ENCODE data around the gene NINJ2. TPM values are rescaled to one million over a fixed set of nuclear protein-coding genes. Genes with fewer than 3 reads are reported as not detected.
"Not testable (repeated sequence)": the region's sequence is repeated elsewhere in the genome, so short reads cannot be mapped to it uniquely, and the experiment has no call there.

NINJ2 gene
- total RNA-seq, 2 experiments from 2014 or later = 1.1 to 3.4 TPM

DNA sequence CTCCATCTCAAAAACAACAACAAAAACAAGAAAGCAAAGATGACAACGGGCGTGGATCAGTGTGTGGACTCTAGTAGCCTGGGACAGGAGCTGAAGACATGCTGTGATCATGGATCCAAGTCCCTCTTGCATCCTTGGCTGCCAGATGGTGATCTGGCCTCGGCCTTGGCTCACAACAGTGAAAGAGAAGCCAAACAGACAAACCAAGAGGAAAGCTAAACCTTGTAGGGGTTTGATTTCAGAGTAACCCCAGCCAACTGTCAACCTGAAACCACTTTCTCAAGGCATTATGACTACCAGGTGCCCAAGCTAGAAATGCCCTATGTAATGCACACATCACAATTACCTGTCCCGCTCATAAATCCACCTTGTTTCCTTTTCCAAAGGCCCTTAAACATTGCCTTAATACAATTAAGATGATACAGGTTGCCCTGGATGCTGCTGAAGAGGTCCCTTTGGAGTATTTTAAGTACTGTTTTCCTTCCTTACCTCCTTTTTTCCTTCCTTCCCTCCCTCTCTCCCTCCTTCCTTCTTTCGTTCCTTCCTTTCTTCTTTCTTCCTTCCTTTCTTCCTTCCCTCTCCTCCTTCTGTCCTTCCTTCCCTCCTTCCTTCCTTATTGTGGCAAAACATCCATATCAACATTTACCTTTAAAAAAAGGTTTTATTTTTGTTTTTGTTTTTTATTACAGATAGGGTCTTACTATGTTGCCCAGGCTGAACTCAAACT lies 41.4 kb upstream of the NINJ2 start:
- intact Hi-C loops (cut with DNase I, micrococcal nuclease) = no loop called here
- H3K4me1 Mint-ChIP-seq (ENCODE audit: low read depth) = peaks cover 16% of the 10 kb centered on the region
- Histone ChIP-seq H3K27ac (ENCODE audit: low read depth in 1 of 2, low read length in 2 of 2) (no peak overlapping the region), H3K4me1 (ENCODE audit: insufficient read depth, low read length) (peaks cover 3% of the 10 kb centered on the region), H3K4me3 (ENCODE audit: low read length) (no peak overlapping the region), H3K27me3 (ENCODE audit: control insufficient read depth in 1 of 2, insufficient read depth in 2 of 2, low read length in 2 of 2) (no peaks in the 10 kb centered on the region), H3K9me3 (ENCODE audit: control insufficient read depth in 1 of 2, insufficient read depth in 1 of 2, low read length in 2 of 2) (no peaks in the 10 kb centered on the region), H3K36me3 (ENCODE audit: insufficient read depth, low read length) (no peaks in the 10 kb centered on the region)
- ChIA-PET POLR2A (interaction anchor here (0.9 to 1.3 kb wide), 2 partner anchors 19 to 48 kb away, joined by 3 to 4 read pairs; partner anchors contain the start of gene WNK1), CTCF (no interaction called here)
- TF ChIP-seq, protein P1, sequence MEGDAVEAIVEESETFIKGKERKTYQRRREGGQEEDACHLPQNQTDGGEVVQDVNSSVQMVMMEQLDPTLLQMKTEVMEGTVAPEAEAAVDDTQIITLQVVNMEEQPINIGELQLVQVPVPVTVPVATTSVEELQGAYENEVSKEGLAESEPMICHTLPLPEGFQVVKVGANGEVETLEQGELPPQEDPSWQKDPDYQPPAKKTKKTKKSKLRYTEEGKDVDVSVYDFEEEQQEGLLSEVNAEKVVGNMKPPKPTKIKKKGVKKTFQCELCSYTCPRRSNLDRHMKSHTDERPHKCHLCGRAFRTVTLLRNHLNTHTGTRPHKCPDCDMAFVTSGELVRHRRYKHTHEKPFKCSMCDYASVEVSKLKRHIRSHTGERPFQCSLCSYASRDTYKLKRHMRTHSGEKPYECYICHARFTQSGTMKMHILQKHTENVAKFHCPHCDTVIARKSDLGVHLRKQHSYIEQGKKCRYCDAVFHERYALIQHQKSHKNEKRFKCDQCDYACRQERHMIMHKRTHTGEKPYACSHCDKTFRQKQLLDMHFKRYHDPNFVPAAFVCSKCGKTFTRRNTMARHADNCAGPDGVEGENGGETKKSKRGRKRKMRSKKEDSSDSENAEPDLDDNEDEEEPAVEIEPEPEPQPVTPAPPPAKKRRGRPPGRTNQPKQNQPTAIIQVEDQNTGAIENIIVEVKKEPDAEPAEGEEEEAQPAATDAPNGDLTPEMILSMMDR (IDR thresholded peaks at IDR 0.05) = no peak
- H3K9me3 Mint-ChIP-seq = no peaks in the 10 kb centered on the region
- DNase-seq (no peak), ATAC-seq (ENCODE audit: poor library complexity) (no peak)
- no peak overlapping the region for H3K4me3 Mint-ChIP-seq
- no peak overlapping the region for H3K27ac Mint-ChIP-seq
- no peaks in the 10 kb centered on the region for H3K36me3 Mint-ChIP-seq (ENCODE audit: low read depth)
- H3K27me3 Mint-ChIP-seq = no peaks in the 10 kb centered on the region

DNA sequence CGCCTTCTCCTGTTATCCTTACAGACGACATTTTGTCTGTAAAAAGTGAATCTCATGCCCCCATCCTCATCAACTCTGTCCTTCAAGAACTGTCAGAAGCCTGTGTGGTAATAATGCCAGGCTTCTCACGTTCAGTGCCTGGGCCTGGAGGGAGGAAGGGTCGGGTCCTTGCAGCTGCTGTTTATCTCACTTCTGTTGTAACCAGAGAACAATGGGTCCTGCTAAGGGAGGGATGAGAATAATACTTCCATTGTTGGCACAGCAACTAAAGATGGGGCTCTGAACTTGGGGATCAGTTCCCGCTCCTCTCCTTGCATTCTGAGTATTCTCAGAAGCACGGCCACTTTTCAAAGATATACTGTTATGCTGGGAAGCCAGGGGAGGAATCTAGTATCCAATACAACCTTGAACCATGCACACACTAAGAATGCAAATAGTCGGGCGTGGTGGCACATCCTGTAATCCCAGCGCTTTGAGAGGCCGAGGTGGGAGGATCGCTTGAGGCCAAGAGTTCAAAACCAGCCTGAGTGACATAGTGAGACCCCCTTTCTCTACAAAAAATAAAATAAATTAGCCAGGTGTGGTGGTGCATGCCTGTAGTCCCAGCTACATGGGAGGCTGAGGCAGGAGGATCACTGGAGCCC lies 38.8 kb upstream of the NINJ2 start:
- Mint-ChIP-seq H3K27ac (no peak overlapping the region), H3K36me3 (ENCODE audit: low read depth) (no peaks in the 10 kb centered on the region), H3K4me1 (ENCODE audit: low read depth) (peaks cover 32% of the 10 kb centered on the region), H3K27me3 (no peaks in the 10 kb centered on the region), H3K9me3 (no peaks in the 10 kb centered on the region), H3K4me3 (no peak overlapping the region)
- intact Hi-C loops (cut with DNase I, micrococcal nuclease) = no loop called here
- ChIA-PET CTCF (no interaction called here), POLR2A (no interaction called here)
- TF ChIP-seq, protein P1 (IDR thresholded peaks at IDR 0.05) = no peak
- ATAC-seq (ENCODE audit: poor library complexity) (no peak), DNase-seq (no peak)
- H3K36me3 ChIP-seq (ENCODE audit: insufficient read depth, low read length) = no peaks in the 10 kb centered on the region
- H3K4me1 ChIP-seq (ENCODE audit: insufficient read depth, low read length) = peaks cover 9% of the 10 kb centered on the region
- H3K27ac ChIP-seq (ENCODE audit: low read depth in 1 of 2, low read length in 2 of 2) = no peak overlapping the region
- H3K4me3 ChIP-seq (ENCODE audit: low read length) = no peak overlapping the region
- H3K27me3 ChIP-seq (ENCODE audit: control insufficient read depth in 1 of 2, insufficient read depth in 2 of 2, low read length in 2 of 2) = no peaks in the 10 kb centered on the region
- peaks cover 8 to 10% of the 10 kb centered on the region in 2 experiments for H3K9me3 ChIP-seq (ENCODE audit: control insufficient read depth in 1 of 2, insufficient read depth in 1 of 2, low read length in 2 of 2)

DNA sequence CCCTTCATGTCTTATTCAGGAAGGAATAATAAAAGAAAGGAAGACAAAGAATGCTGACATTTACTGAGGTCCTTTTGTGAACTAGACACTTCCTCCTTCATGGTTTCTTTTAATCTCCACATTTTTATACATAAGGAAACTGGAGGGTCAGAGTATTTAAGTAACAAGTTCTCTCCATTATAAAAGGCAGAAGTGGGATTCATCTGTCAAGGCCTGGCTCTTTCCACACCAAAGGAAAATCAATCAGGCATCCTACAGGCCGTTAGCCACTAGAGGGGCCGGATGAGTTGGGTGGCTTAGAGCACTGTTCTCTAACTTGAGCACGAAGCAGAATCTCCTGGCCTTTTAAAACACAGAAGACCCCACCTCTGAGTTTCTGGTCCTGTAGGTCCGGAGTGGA lies 36.8 kb upstream of the NINJ2 start:
- intact Hi-C loops (cut with DNase I, micrococcal nuclease) = no loop called here
- peaks cover 49% of the 10 kb centered on the region for H3K4me1 Mint-ChIP-seq (ENCODE audit: low read depth)
- Histone ChIP-seq H3K36me3 (ENCODE audit: insufficient read depth, low read length) (no peaks in the 10 kb centered on the region), H3K4me3 (ENCODE audit: low read length) (no peak overlapping the region), H3K4me1 (ENCODE audit: insufficient read depth, low read length) (peaks cover 16% of the 10 kb centered on the region), H3K27me3 (ENCODE audit: control insufficient read depth in 1 of 2, insufficient read depth in 2 of 2, low read length in 2 of 2) (no peaks in the 10 kb centered on the region), H3K27ac (ENCODE audit: low read depth in 1 of 2, low read length in 2 of 2) (no peak overlapping the region), H3K9me3 (ENCODE audit: control insufficient read depth in 1 of 2, insufficient read depth in 1 of 2, low read length in 2 of 2) (peaks cover 8 to 10% of the 10 kb centered on the region in 2 experiments)
- H3K36me3 Mint-ChIP-seq (ENCODE audit: low read depth) = no peaks in the 10 kb centered on the region
- TF ChIP-seq, protein P1 (IDR thresholded peaks at IDR 0.05) = no peak
- H3K9me3 Mint-ChIP-seq = no peaks in the 10 kb centered on the region
- no peak overlapping the region for H3K27ac Mint-ChIP-seq
- no peak for ATAC-seq (ENCODE audit: poor library complexity)
- no peaks in the 10 kb centered on the region for H3K27me3 Mint-ChIP-seq
- DNase-seq = no peak
- POLR2A ChIA-PET = interaction anchor here (0.7 to 1.6 kb wide), 3 partner anchors 28 to 52 kb away, joined by 3 to 9 read pairs (median 4); partner anchors contain the start of gene WNK1
- CTCF ChIA-PET = interaction anchor here (0.7 to 1.1 kb wide), 3 partner anchors 52 to 71 kb away, joined by 3 to 4 read pairs (median 3); no protein-coding TSS in a partner anchor
- no peak overlapping the region for H3K4me3 Mint-ChIP-seq

DNA sequence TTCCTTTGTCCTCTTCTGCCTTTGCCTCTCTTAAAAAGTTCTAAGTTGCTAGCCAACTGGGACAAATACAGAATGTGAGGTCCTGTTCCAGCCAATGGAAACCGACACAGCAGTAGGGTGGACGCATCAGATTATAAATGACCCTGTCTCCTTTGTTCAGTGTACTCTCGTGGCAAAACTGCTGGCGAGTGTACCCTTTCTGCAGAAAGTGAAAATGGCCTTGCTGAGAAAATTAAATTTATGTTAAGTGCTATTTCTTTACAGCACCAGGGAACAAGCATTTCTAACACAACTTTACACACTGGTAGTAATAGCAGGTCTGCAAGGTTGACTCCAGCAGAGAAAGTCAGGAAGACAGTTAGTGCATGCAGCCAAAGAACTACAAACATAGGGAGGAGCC lies 35.0 kb upstream of the NINJ2 start:
- intact Hi-C loops (cut with DNase I, micrococcal nuclease); H3K9me3 Mint-ChIP-seq; H3K4me3 ChIP-seq (ENCODE audit: low read length); H3K27me3 ChIP-seq (ENCODE audit: control insufficient read depth in 1 of 2, insufficient read depth in 2 of 2, low read length in 2 of 2); H3K4me3 Mint-ChIP-seq; H3K27me3 Mint-ChIP-seq; CTCF ChIA-PET; H3K27ac ChIP-seq (ENCODE audit: low read depth in 1 of 2, low read length in 2 of 2); H3K36me3 Mint-ChIP-seq (ENCODE audit: low read depth); ATAC-seq (ENCODE audit: poor library complexity); H3K36me3 ChIP-seq (ENCODE audit: insufficient read depth, low read length); DNase-seq: not testable (repeated sequence)
- Histone ChIP-seq H3K9me3 (ENCODE audit: control insufficient read depth in 1 of 2, insufficient read depth in 1 of 2, low read length in 2 of 2) (peaks cover 8 to 10% of the 10 kb centered on the region in 2 experiments), H3K4me1 (ENCODE audit: insufficient read depth, low read length) (peaks cover 16% of the 10 kb centered on the region)
- Mint-ChIP-seq H3K4me1 (ENCODE audit: low read depth) (peaks cover 49% of the 10 kb centered on the region), H3K27ac (peak overlapping the region; percentile 60)
- POLR2A ChIA-PET = interaction anchor here (1.2 to 1.9 kb wide), 3 partner anchors 12 to 53 kb away, joined by 4 to 18 read pairs (median 9); partner anchors contain the start of gene WNK1

Measured in CD4-positive, alpha-beta T cell (primary cell).